ENCODE measurements around the gene PGBD5.
A peak's percentile ranks its signal among the peaks of the same experiment; 100 is the strongest.
"Not testable (repeated sequence)": the region's sequence is repeated elsewhere in the genome, so short reads cannot be mapped to it uniquely, and the experiment has no call there.

Gene PGBD5

GRCh38 chr1:230423261-230423660 is 2.9 kb downstream of the PGBD5 start:
- H3K36me3 ChIP-seq: no peaks in the 10 kb centered on the region
- TF ChIP-seq, protein P1, sequence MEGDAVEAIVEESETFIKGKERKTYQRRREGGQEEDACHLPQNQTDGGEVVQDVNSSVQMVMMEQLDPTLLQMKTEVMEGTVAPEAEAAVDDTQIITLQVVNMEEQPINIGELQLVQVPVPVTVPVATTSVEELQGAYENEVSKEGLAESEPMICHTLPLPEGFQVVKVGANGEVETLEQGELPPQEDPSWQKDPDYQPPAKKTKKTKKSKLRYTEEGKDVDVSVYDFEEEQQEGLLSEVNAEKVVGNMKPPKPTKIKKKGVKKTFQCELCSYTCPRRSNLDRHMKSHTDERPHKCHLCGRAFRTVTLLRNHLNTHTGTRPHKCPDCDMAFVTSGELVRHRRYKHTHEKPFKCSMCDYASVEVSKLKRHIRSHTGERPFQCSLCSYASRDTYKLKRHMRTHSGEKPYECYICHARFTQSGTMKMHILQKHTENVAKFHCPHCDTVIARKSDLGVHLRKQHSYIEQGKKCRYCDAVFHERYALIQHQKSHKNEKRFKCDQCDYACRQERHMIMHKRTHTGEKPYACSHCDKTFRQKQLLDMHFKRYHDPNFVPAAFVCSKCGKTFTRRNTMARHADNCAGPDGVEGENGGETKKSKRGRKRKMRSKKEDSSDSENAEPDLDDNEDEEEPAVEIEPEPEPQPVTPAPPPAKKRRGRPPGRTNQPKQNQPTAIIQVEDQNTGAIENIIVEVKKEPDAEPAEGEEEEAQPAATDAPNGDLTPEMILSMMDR (IDR thresholded peaks at IDR 0.05; ENCODE audit: low read depth, low read length): no peak
- no peaks in the 10 kb centered on the region for H3K9me3 ChIP-seq
- H3K4me1 ChIP-seq: peaks cover 18% of the 10 kb centered on the region
- no peaks in the 10 kb centered on the region for H3K27me3 ChIP-seq
- H3K4me3 ChIP-seq (ENCODE audit: low read depth, low read length): no peak overlapping the region; the same call in 1 of the 2 replicates
- DNase-seq: no peak

DNA sequence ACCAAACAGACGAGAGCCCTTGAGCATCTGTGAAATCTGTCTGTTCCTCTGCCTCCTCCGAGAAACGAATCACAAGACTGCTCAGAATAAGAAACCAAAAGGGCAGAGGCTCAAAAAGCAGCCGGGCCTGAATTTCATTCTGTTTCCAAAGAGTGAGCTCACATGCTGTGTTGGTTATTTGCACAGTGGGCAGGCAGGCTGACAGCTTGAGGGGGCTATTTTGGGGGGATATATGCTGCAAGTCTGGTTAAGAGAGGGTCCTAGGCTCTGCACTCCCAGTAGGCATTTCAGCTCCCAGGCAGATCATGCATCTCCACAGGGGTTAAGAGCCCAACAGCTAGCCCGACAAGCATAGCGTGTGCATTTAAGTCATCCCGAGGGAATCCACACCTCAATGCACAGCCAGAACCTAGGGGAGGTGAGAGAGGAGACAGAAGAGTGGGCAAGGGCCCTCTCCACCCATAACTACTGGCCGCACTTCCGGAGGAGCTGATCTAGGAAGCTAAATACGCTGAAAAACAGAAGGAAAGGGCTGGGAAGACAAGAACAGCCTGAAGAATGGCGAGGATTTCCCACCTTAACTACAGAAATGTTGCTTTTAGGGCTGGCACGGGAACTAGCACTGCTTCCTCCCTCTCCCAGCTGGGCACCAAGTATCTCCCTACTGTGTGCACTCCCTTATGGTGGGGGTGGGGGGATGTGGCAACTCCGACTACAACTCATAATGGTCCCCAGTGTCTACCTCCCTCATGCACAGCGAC is 3.7 kb downstream of the PGBD5 start:
- TF ChIP-seq, protein P1 (IDR thresholded peaks at IDR 0.05; ENCODE audit: low read depth, low read length): no peak
- no peaks in the 10 kb centered on the region for H3K36me3 ChIP-seq

GRCh38 chr1:230421481-230421880 is 4.7 kb downstream of the PGBD5 start:
- Histone ChIP-seq H3K4me1 (peaks cover 14% of the 10 kb centered on the region), H3K27me3 (no peaks in the 10 kb centered on the region), H3K36me3 (no peaks in the 10 kb centered on the region), H3K9me3 (no peaks in the 10 kb centered on the region), H3K4me3 (ENCODE audit: low read depth, low read length) (no peak overlapping the region)
- TF ChIP-seq, protein P1 (IDR thresholded peaks at IDR 0.05; ENCODE audit: low read depth, low read length): no peak
- DNase-seq: no peak

More for the DNA sequence above, 3.7 kb downstream of the PGBD5 start:
- H3K9me3 ChIP-seq: no peaks in the 10 kb centered on the region
- no peak overlapping the region; the same call in 1 of the 2 replicates for H3K4me3 ChIP-seq (ENCODE audit: low read depth, low read length)
- peaks cover 18% of the 10 kb centered on the region for H3K4me1 ChIP-seq
- H3K27me3 ChIP-seq: no peaks in the 10 kb centered on the region
- DNase-seq: peak; percentile 21

- not testable (repeated sequence) for H3K36me3 ChIP-seq; DNase-seq; H3K27me3 ChIP-seq; H3K9me3 ChIP-seq; H3K4me3 ChIP-seq (ENCODE audit: low read depth, low read length)
- H3K4me1 ChIP-seq: peaks cover 20% of the 10 kb centered on the region
Measured at GRCh38 chr1:230420372-230420771, 5.8 kb downstream of the PGBD5 start.

GRCh38 chr1:230416430-230416829 is 9.7 kb downstream of the PGBD5 start:
- TF ChIP-seq, protein P1 (IDR thresholded peaks at IDR 0.05; ENCODE audit: low read depth, low read length): no peak
- H3K36me3 ChIP-seq: no peaks in the 10 kb centered on the region
- peaks cover 20% of the 10 kb centered on the region for H3K4me1 ChIP-seq
- no peak for DNase-seq
- no peaks in the 10 kb centered on the region for H3K27me3 ChIP-seq
- no peak overlapping the region for H3K4me3 ChIP-seq (ENCODE audit: low read depth, low read length)
- H3K9me3 ChIP-seq: no peaks in the 10 kb centered on the region

DNA sequence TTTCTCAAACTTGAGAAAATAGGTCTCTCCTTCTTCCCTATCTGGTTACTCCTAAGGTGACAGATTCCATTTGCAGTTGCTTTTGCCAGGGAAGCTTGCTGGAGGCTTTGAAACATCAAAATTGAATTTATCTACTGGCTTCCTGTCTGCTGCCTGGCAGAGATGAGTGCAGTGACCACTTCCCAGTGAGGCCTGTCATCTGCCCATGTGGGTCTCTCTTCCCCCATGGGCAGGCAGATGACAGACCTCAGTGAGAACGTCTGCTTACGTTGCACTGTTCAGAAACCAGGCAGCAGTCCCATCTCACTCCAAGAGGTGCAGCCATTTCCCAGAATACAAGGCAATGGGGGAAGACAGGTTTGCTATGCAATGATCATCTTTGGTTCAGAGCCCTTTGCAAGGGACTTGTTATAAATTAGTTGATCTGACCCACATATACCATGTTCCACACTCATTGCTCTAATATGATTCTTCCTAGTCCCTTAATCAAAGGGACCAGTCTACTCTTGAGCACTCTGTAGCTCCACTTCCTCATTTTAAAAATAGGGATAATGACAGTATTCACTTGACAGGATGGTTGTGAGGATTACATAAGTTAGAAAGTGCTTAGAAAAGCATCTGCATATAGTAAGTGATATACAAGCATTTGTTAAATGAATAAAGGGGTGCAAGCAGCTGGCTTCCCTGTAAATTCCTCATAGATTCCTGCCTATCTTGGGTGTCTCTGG is 10.6 kb downstream of the PGBD5 start:
- TF ChIP-seq, protein P1 (IDR thresholded peaks at IDR 0.05; ENCODE audit: low read depth, low read length): no peak
- peak; percentile 60 for DNase-seq
- H3K9me3 ChIP-seq: no peaks in the 10 kb centered on the region
- H3K4me1 ChIP-seq: peaks cover 20% of the 10 kb centered on the region
- no peaks in the 10 kb centered on the region for H3K27me3 ChIP-seq
- H3K4me3 ChIP-seq (ENCODE audit: low read depth, low read length): no peak overlapping the region
- H3K36me3 ChIP-seq: no peaks in the 10 kb centered on the region

Data from BE2C (cell line).